HG03045 (cell line): ENCODE data around the gene TRPM2.

ENCODE experiments used
- ATAC-seq: cut with Tn5 transposase; IDR thresholded peaks from one replicate; pipeline ENCODE4 v1.9.1; 2021; ENCODE audit warnings: mild to moderate bottlenecking, moderate library complexity; ENCODE audit not compliant: unreplicated experiment

The TRPM2 gene

DNA sequence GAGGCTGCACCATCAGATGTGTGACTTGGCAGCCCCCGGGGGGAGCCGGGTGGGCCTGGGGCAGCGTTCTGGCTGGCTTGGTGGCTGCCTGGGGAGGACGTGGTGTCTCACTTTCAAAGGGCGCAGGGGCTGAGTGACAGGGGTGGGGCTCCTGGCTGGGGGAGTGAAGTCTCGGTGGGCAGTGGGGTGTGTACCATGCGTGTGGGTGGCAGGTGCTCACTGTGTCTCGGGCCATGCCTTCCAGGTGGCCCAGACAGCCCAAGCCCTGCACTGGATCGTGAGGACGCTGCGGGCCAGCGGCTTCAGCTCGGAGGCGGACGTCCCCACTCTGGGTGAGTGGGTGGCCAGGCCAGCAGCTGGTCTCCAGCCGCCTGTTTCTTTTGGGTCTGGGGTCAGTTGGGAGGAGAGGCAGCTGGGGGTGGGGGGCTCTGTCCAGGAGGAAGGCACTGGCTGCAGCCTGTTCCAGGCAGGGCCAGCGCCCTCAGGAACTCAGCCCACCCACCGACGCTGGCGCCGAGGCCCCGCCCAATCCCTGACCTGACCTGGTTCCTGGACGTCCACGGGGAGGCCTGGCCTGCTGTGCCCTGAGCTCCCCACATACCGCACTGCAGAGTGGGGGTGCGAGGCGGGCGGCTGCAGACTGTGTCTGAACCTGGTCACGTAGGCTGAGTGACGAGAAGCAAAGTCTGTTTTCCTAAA lies 71.3 kb downstream of the TRPM2 start:
- ATAC-seq, result no peak

DNA sequence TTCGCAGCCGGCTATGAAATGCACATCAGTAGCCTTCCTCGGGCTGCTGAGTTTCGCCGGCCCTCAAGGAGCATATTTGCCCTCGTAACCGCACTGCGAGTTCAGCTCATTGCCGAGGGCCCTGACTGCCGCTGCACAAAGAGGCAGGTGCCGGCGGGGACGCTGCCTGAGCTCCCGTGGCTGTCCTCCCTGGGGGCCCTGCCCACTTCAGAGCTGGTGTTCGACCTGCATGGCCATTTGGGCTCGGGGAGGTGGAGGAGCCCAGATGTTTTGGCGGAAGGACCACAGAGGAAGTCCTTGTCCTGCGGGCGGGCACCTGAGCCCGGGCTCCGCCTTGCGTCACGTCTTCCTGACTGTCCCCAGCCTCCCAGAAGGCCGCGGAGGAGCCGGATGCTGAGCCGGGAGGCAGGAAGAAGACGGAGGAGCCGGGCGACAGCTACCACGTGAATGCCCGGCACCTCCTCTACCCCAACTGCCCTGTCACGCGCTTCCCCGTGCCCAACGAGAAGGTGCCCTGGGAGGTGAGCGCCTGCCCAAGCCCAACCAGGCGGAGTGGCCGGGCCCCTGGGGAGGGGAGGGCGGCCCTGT lies 72.0 kb downstream of the TRPM2 start:
- no peak for ATAC-seq

GRCh38 chr21:44425895-44426662 lies 72.7 kb downstream of the TRPM2 start:
- ATAC-seq, result no peak

DNA sequence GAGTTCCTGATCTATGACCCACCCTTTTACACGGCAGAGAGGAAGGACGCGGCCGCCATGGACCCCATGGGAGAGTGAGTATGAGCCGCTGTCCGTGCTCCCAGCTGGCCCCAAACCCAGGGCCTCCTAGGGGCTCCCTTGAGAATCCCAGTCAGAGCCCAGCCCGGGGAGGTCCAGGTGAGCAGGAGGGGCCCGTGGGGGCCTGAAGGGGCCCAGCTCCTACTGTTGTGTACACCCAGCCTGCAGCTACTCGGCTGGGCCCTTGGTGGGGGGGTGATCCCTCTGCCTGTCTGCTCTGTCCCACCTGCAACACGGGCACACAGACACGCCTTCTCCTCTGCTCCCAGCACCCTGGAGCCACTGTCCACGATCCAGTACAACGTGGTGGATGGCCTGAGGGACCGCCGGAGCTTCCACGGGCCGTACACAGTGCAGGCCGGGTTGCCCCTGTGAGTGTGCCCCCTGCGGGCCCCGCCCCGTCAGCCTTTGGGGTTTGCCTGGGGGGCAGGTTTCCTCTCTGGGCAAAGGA lies 73.3 kb downstream of the TRPM2 start:
- no peak for ATAC-seq

DNA sequence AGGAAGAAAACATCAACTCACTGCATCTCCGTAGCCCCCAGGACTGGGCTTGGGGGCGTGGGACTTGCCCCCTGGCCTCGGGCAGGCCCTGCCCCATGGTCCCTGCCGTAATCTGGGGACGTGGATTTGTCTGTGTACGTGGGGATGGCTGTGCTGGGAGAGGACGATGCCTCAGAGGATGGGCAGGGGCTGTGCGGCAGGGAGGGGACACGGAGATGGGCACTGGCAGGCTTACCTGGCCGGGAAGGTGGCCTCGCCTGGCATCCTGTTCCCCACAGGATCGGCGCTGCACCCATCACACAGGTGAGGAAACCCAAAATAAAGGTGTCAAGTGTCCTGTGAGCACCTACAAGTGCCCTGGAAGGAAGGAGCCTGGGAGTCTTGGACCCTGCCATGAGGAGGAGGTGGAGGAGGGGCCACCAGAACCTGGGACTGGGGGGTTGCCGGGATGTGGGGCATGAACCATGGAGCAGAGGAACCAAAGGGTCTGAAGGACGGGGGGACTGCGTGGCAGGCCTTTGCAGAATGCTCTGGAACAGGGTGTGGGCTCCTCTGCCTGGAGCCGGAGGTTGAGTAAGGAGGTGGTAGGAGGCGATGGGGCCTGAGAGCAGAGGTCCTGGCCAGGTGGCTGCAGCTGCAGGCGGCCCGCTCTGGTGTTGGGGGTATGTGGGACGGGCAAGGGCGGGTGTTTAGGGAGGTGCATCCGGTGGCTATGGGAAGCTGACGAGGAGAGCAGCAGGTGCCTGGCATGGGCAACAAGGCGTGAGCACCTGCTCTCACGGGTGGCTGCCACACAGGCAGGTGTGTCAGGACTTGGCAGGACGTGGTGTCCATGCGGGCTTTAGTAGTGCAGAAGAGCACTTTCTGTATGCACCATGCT lies 74.1 kb downstream of the TRPM2 start:
- ATAC-seq, result no peak

DNA sequence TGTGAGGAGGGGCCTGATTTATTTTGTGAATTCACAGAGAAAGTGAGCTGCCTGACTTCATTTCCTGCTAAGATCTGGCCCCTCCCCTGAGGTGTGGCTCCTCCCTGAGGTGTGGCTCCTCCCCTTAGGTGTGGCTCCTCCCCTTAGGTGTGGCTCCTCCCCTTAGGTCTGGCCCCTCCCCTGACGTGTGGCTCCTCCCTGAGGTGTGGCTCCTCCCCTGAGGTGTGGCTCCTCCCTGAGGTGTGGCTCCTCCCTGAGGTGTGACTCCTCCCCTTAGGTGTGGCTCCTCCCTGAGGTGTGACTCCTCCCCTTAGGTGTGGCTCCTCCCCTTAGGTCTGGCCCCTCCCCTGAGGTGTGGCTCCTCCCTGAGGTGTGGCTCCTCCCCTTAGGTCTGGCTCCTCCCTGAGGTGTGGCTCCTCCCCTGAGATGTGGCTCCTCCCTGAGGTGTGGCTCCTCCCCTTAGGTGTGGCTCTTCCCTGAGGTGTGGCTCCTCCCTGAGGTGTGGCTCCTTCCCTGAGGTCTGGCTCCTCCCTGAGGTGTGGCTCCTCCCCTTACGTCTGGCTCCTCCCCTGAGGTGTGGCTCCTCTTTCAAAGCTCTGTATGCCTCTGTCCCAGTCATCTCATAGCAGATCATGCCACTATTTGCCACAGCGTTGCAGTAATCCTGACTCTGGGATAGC lies 75.0 kb downstream of the TRPM2 start:
- no peak for ATAC-seq

DNA sequence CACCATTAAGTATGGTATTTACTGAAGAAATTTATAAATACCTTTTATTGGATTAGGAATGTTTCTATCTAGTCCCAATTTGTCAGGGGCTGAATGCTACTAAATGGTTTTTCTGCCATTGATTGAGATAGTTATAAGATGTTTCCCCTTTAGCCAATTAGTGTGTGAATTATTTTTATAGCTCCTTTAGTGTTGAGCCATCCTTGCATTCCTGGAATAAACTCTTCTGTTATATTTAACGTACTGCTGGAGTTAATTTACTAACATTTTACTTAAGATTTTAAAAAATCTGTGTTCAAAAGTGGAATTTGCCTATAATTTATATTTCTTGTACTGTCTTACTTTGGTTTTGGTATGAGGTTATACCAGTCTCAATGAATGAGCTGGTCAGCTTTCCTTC lies 76.5 kb downstream of the TRPM2 start:
- no peak for ATAC-seq

DNA sequence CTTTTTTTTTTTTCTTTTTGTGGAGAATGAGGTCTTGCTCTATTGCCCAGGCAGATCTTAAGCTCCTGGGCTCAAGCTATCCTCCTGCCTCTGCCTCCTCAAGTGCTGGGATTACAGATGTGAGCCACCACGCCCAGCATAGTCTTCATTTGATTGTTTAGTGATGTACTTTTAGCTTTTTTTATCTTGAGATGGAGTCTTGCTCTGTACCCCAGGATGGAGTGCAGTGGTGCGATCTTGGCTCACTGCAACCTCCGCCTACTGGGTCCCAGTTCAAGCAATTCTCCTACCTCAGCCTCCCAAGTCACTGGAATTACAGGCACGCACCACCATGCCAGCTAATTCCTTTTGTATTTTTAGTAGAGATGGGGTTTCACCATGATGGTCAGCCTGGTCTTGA lies 77.9 kb downstream of the TRPM2 start:
- no peak for ATAC-seq

GRCh38 chr21:44432841-44433790 lies 79.7 kb downstream of the TRPM2 start:
- no peak for ATAC-seq

GRCh38 chr21:44433791-44434567 lies 80.6 kb downstream of the TRPM2 start:
- ATAC-seq, result no peak

- no peak for ATAC-seq
Observed at GRCh38 chr21:44434568-44434925, 81.1 kb downstream of the TRPM2 start.

- ATAC-seq, result no peak
Observed at GRCh38 chr21:44434936-44435635, 81.7 kb downstream of the TRPM2 start.

DNA sequence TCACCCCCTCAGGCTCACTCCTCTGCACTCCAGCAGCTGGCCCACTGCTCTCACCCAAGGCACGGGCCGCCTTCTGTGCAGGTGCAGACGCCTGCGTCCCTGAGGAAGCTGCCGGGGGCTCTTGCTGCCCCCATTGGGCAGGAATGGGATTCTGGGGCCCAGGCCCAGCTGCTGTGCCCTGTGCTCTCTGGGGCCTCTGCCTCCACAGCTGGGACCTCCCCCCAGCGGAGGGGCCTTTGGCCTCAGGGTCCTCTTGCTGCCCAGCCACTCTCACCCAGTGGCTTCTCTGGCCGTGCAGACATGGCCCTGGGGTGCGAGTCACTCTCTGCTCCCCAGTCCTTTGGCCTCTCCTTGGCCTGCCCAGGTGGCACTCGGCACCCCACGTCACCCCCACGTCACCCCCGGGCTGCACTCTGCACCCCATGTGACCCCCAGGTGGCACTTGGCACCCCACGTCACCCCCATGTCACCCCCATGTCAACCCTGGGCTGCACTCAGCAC lies 82.7 kb downstream of the TRPM2 start:
- no peak for ATAC-seq

GRCh38 chr21:44436958-44437357 lies 83.5 kb downstream of the TRPM2 start:
- ATAC-seq, result no peak

- ATAC-seq, result no peak
Observed at GRCh38 chr21:44437371-44437695, 83.9 kb downstream of the TRPM2 start.

GRCh38 chr21:44437696-44438431 lies 84.4 kb downstream of the TRPM2 start:
- no peak for ATAC-seq

- no peak for ATAC-seq
Observed at GRCh38 chr21:44438531-44439210, 85.2 kb downstream of the TRPM2 start.
